HG03095 (cell line): ENCODE results near the gene NPL.

Experiments
- ATAC-seq: cut with Tn5 transposase; IDR thresholded peaks from one replicate; pipeline ENCODE4 v1.9.1; 2021; ENCODE audit warnings: moderate library complexity; ENCODE audit not compliant: unreplicated experiment

The NPL gene

DNA sequence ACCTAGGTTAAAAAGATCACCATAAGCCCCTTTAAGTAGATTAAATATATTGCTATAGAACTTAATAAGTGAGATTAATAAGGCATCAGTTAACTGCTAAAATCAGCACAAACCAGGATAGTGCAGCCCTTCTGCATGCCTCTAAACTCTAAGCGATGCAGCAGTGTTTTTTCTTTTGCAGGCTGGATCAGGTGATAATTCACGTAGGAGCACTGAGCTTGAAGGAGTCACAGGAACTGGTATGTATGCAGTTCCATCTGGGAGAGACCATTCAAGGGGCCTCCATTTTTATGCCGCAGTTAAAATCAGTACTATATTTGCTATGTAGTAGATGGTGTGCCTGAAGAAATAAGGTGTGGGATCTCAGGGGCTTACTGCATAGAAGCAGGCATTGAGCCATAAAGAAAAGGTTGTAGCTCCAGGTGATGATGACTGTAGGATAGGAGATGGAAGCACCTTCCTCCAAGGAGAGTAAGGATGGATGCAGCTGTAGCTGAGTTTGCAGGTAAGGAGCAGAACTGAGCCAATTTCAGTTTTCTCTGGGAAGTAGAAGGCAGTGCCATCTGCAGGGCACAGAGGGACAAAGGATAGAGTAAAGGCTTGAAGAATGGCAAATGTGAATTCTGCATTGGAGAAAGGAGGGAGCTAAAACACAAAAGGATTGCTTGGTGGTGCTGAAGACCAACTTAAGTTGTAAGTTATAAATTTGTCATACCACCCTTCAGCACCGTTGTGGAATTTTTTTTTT lies 22.6 kb downstream of the NPL start:
- no peak for ATAC-seq

DNA sequence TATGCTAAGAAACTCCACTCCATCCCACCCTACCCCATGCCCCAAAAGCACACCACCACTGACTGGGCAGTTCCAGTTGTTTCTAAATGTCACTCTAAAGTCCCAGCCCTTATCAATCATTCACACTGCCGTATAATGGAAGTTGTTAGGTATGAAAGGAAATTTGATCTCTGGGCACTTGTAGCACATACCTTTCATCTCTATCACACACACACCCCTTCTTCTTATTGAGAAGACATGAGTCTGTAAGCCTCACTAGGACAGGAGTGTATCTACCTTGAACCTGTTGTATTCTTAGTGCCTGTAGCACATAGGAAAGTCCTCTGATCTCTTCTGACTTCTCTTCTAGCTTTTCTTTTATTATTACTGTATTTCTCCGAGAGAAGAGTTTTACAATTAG lies 27.3 kb downstream of the NPL start:
- ATAC-seq, result no peak

DNA sequence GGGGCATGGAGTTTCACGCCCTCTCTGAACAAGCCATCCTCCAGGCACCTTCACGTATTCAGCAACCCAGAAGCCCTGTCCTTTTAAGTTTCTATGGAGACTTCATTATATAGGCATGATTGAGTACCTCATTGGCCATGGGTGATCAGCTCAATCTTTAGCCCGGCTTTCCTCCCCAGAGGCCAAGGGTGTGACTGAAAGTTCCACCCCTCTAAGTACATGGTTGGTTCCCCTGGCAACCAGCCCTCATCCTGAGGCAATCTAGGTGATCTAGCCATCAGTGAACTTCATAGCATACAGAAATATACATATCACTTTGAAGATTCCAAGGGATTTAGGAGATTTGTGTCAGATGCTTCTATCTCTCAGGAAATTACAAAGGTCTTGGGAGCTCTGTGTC lies 28.2 kb downstream of the NPL start:
- no peak for ATAC-seq

DNA sequence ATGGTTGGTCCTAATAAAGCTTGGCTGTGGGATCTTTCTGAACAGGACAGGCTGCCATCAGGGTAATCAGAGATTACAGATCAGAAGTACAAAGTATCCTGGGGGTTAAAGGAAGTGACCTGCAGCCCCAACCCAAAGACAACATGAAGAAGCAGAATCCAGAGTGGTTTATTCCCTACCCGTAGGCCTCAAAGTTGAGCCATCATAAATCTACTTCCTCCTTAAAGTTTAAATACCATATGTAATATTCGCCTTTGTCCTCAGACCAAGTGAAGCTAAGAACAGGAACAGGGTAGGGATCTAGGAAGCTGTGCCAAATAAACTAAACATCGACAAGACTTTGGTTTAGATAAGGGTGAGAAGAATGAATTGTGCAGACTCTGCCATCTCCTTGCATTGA lies 33.6 kb downstream of the NPL start:
- ATAC-seq, result no peak

DNA sequence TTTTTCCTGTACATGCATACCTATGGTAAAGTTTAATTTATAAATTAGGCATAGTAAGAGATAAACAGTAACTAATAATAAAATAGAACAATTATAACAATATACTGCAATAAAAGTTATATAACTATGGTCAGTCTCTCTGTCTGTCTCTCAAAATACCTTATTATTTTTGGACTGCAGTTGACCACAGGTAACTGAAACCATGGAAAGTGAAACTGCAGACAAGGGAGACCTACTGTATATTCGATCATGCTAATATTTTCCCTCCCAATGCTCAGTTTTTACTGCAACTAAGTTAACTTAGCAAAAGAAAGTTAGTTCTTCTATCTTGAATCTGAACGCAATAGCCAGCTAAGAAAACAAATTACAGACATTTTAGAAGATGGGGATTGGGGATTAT lies 37.3 kb downstream of the NPL start:
- no peak for ATAC-seq

DNA sequence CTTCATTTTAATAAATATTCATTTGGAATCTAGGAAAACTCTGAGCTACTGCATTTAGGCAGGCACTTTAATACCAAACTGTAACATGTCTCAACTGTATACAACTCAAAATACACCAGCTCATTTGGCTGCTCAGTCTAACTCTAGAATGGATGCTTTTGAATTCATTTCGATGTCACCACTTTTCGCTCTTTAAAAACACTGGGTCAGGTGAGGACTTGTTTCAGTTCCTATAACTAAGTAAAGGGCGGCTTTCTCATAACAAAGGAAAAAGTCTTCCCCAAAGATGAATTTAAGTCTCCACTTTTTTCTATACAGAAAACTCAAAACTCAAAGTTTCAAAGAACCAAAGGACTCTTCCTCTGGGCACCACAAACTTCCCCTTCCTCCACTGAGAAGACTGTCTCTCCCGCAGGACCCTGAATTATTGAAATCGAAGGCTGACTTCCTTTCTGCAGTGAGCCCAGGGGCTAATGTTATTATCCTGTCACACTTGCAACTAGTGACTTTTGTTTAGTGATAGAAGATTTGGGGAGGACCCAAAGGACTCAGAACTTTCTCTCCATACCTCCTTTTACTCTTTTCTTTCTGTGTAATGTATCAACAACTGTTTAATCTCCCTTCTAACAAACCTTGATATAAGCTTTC lies 39.8 kb downstream of the NPL start:
- peak; percentile 73 for ATAC-seq

DNA sequence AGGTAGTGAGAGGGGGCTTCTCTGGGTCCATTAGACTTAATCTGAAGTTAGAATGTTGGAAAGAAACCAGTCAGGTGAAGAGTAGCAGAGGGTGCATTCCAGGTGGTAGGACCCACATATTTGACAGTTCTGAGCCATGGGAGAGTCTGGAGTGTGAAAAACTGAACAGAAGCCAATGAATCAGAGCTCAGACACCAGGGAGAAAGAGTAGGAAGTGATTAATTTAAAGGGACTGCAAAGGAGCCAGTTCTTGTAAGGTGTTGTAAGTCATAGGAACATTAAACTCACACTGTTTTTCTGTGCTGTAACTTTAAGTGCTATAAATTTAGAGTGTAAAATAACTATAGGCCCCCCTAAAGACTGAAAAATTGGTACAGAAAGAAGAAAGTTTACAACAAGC lies 43.7 kb downstream of the NPL start:
- no peak for ATAC-seq

DNA sequence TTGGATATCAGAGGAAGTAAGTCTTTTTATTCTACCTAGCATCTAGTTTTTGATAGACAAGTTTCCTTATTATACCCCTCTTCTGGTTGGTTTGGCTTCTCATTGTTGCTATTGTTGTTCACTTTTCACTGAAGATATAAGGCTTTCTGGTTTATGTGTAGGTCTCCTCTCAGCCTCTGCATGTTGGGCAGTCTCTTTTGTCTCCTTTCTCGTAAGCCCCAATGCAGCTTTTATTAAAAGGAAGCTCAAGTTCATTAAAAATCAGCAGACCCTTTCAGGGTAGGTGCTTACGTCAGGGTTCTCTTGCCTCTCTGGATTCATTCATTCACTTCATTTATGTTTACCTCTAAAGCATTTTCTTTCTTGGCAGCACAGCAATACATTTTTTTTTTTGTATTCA lies 44.8 kb downstream of the NPL start:
- ATAC-seq, result no peak

DNA sequence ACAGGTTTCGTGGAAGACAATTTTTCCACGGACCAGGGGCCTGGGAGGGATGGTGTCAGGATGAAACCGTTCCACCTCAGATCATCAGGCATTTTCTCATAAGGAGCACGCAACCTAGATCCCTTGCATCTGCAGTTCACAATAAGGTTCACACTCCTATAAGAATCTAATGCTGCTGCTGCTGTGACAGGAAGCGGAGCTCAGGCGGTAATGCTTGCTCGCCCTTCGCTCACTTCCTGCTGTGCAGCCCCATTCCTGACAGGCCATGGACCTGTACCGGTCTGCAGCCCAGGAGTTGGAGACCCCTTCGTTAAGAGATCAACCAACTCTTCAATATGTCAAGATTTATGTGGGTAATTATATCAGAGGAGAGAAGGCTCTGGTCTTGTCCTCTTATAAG lies 46.2 kb downstream of the NPL start:
- ATAC-seq, result no peak

DNA sequence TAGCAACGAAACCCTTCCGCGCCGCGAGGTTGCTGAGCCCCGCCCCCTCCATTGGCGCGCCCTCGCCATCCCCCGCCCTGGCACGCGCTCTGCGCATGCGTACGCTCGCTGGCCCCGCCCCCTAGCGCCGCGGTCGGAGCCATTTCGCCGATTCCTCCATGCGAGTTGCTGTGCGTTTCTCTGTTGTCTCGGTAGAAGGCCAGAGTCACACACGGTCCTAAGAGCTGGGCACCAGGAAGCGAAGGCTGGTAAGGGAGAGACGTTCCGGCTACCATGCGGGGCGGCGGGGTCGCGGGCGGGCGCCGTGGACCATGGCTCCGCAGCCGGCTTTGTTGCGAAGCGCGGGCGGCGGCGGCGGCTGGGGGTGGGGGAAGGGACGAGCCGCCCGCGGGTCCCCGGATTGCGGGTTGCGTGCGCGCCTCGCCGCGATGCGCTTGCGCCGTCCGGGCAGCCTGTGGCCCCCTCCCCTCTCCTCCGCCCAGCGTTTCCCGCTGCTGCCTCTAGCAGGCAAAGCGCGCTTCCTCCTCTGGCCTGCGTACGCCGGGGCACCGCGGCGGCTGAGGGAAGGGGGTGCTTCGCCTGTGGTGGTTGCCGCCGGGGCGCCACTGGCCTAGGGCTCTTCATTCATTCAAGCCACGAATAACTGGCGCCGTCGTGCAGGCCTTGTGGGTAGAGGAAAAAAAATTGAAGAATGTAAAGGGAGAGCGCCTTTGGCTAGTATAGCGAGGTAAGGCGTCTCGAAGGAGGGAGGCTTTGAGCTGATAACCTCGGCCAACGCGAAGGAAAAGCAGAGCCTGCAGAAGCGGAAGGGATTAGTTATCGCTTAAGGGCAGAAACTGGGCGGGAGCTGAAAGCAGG lies 49.9 kb downstream of the NPL start, which contains the start of gene DHX9:
Gene DHX9 (plus strand): TSS at position 139 of the 858 bp plus-strand sequence. CDS start 3,220 bp downstream, outside the sequence.
- peak; percentile 82 for ATAC-seq

DNA sequence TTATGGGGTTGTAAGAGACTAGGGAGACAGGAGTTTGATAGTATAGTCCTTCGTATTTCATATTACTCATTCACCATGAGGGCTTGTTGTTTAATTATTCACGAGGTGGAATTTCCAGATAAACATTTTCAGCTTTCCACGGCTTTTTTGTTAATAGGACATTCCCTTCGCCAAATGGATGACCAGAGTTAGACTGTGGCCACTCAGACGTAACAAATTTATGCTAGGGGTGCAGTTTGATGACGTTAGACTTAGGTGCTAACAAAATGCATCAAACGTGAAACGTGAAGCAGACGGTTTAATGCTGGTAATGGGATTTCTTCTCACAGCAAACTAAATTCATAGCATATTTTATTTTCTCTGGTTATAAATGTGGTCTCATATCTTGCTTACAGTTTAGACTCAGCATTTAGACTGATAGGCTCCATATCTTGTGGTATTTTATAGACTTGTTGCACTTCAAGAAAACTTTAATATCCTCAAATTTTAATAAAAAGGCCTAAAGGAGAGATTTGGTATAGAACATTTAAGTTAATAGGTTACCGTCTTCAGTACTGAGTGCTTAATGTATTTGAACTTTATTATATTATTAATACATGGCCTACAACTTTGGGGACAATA lies 51.9 kb downstream of the NPL start:
- ATAC-seq, result no peak

DNA sequence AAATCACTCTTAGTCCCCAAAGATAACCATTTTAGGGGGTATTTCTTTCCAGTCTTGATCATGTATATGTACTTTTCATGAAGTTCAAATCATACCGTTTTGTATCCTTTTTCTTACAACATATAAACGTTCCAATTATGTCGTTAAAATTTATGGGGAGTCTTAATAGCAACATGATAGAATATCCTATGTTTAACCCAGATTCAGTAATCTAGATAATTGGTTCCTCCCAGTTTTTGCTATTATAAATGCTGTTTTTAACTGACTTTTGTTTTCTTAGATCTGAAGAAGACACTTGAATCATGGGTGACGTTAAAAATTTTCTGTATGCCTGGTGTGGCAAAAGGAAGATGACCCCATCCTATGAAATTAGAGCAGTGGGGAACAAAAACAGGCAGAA lies 52.7 kb downstream of the NPL start:
- ATAC-seq, result no peak

DNA sequence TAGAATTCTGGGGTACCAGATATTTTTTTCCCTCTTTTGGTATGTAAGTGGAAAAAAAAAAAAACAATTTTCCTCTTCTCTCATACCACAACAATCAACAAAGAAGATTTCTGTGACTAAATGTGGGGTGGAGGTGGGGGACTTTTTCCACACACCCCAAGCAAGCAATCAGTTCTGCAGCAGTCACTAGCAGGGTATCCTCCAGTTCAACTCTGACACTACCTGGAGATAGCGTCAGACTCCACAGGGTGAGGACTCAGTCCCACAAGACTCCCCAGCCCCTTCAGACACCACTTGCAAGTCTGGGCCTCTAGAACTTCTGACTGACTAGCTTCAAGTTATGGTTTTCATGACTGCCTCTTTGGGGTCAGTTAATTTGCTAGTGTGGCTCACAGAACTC lies 55.8 kb downstream of the NPL start:
- ATAC-seq, result no peak

DNA sequence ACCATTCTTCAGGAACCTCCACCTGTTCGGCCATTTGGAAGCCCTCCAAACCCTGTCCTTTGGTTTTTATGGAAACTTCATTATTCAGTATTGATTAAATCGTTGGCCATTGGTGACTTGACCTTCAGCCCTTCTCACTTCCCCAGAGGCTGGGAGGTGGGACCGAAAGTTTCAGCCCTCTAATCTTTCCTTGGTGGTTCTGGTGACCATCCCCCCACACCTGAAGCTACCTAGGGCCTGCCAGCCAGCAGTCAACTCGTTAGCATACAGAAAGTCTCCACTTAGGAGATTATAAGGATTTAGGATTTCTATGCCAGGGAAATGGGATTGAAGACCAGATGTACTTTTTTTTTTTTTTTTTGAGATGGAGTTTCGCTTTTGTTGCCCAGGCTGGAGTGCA lies 56.3 kb downstream of the NPL start:
- no peak for ATAC-seq

DNA sequence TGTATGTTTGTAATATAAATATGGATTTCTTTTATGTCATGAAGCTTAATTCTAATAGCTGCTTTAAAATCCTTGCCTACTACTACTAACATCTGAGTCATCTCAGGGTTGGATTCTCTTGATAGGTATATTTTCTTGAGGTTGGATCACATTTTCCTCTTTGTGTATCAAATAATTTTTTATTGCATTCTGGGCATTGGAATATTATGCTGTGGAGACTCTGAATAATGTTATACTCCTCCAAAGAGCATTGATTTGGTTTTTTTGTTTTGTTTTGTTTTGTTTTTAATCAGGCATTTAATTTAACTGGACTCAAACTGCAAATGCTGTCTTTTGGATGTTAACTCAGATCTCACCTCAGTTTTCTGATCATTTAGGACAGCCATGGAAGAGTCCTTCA lies 57.5 kb downstream of the NPL start:
- ATAC-seq, result no peak

DNA sequence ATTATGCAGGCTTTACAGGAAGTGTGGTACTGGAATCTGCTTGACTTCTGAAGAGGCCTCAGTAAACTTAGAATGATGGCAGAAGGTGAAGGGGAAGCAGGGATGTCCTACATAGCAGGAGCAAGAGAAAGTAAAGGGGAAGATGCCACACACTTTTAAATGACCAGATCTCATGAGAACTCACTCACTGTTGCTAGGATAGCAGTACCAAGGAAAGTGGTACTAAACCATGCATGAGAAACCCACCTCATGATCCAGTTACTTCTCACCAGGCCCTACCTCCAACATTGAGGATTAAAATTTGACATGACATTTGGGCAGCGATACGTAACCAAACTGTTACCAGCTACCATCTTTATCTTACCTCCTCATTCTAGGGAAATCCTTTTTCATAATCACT lies 59.2 kb downstream of the NPL start:
- ATAC-seq, result no peak

DNA sequence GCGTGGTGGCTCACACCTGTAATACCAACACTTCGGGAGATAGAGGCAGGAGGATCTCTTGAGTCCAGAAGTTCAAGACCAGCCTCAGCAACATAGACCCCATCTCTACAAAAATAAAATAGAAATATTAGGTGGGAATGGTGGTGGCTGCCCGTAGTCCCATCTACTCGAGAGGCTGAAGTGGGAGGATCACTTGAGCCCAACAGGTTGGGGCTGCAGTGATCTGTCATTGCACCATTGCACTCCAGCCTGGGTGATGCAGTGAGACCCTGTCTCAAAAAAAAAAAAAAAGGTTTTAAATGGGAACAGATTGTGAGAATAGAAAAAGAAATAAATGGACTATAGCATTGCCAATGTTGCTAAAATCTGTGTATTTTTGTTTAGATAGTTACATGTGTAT lies 60.7 kb downstream of the NPL start:
- no peak for ATAC-seq

DNA sequence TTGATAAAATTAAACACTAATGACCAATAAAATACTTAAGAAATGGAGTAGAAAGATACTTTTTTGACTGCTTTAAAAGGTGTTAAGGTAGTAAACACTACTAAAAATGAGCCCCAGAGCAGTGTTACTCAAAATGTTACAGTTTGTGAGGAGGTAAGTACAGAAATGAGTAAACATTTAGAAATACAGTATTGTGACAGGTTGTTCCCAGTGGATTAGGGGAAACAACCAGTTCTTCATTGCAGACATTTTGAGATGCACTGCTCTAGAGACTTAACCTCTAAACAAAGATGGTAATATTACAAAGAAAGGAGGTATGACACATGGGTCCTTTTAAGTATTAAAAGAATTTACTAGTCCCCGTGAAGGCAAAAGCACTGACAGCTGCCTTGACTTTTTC lies 62.3 kb downstream of the NPL start:
- ATAC-seq, result no peak

DNA sequence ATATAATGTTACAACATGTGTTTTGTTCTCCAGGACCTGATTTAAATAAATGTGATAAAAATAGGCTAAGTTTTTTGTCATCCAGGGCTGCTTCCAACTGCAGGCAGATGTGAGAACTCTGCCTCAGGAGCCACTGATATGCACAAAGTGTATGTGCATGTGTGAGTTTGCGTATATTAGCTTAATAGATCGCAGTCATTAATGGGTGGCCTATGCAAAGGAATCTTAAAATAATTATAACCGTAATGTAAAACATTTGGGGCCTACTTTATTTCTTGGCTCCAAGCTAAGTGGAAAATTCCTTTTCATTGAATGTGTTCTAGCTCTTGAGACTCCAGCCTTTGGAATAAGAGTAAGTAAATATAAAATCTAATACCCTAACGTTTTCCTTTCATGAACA lies 66.3 kb downstream of the NPL start:
- ATAC-seq, result no peak

DNA sequence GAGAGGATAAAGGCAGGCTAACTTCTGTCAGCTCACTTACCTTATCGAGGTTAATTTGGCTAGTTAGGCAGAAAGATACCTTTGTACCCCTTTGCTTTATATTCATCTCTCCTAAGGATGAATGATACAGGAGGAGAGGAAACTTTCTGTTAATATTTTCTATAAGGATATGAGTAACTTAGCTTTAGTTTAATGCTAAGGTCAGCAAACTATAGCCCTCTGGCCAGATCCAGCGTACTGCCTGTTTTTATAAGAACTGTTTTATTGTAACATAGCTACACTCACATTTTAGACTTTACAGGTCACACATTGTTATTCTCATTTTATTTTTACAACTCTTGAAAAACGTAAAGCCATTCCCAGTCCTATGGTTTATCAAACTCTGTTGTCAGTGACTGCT lies 67.6 kb downstream of the NPL start:
- ATAC-seq, result no peak

DNA sequence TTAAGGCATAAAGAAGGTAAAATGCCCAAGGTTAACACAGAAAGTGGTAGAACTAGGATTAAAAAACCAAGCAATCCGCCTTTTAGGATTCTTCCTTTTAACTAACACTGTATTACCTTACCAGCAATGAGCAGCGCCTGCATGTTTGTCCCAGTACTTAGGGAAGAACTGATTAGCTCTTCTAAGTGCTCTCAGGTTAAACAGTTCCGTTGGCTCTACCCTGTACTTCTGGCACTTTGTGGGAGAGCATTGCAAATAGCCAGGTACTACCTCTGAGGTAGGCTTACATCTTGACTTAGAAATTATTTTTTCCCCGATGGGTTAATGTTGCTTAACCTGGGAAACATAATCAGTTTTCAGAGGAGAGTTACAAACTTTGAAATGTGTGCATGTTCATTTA lies 71.1 kb downstream of the NPL start:
- no peak for ATAC-seq
